Tibial nerve (tissue), 4 donors: Measurements from ENCODE around the gene HOXD9. TPM values are rescaled to one million over a fixed set of nuclear protein-coding genes. Genes with fewer than 3 reads are reported as not detected.

Experiments used
- DNase-seq, 2 donors: peaks; one replicate each; pipeline ENCODE4 v3.0.0-alpha.2; 2019; ENCODE audit warnings: low spot score in 2 of 2
- H3K27ac ChIP-seq, 4 donors: fragments of 200-600 bp; sonication (generic) in 3 of 4; one replicate each; pipeline ENCODE4 v1.5.1; 2017 to 2019; ENCODE audit warnings: mild to moderate bottlenecking in 1 of 4
- H3K27me3 ChIP-seq, 2 donors: fragments of 200-600 bp; sonication (generic) in 1 of 2; one replicate each; pipeline versions ENCODE4 v1.5.1 to v1.6.0; 2017 to 2019
- H3K36me3 ChIP-seq, 3 donors: fragments of 200-600 bp; sonication (generic); one replicate each; pipeline ENCODE4 v1.5.1; 2018 to 2019
- H3K4me1 ChIP-seq, 4 donors: fragments of 200-600 bp; sonication (generic) in 3 of 4; one replicate each; pipeline ENCODE4 v1.5.1; 2017 to 2019
- H3K4me3 ChIP-seq, 4 donors: fragments of 200-600 bp; sonication (generic) in 3 of 4; one replicate each; pipeline ENCODE4 v1.5.1; 2017 to 2019; ENCODE audit warnings: mild to moderate bottlenecking in 1 of 4, moderate library complexity in 1 of 4
- H3K9me3 ChIP-seq, 4 donors: fragments of 200-600 bp; sonication (generic) in 3 of 4; one replicate each; pipeline ENCODE4 v1.5.1; 2017 to 2019
- CTCF ChIP-seq, 5 experiments: fragments of 200-600 bp in 3 of 5; fragments of 450-650 bp in 2 of 5; sonication (generic) in 3 of 5; IDR thresholded peaks; one replicate each; pipeline ENCODE4 v1.5.1; 2016 to 2019; ENCODE audit warnings: antibody characterized with exemption in 5 of 5, mild to moderate bottlenecking in 3 of 5, moderate library complexity in 2 of 5
- EP300 ChIP-seq, 2 donors: sonication (generic); formaldehyde crosslinking; IDR thresholded peaks; one replicate each; pipeline ENCODE4 v1.6.1; 2017; ENCODE audit warnings: antibody characterized with exemption in 2 of 2, mild to moderate bottlenecking in 1 of 2
- POLR2A ChIP-seq, 2 donors: fragments of 450-650 bp; IDR thresholded peaks; one replicate each; pipeline ENCODE4 v1.6.1; 2017; ENCODE audit warnings: antibody characterized with exemption in 2 of 2, mild to moderate bottlenecking in 2 of 2, moderate library complexity in 2 of 2
- WGBS, 2 donors: methylation state at CpG; one replicate each; pipeline ENCODE4 v1.1.5; 2018; 5-methylcytosine and 5-hydroxymethylcytosine counted together
- total RNA-seq, 4 donors: library from RNA; depleted of rRNA; stranded (reverse); fragments of >200 nt; gene quantifications; one replicate each; pipeline ENCODE4 v1.1.0, GENCODE V29; 2016

HOXD9 gene
- total RNA-seq, 4 donors from 2014 or later = 1.9 to 9.4 (median 5.9) TPM

- peaks cover 3 to 92% of the 10 kb centered on the region in 2 donors for H3K27me3 ChIP-seq
- H3K27ac ChIP-seq = no peak overlapping the region
- DNase-seq = no peak
- TF ChIP-seq POLR2A (IDR thresholded peaks at IDR 0.05) (no peak), CTCF (IDR thresholded peaks at IDR 0.05) (no peak), EP300 (IDR thresholded peaks at IDR 0.05) (no peak)
- no peak overlapping the region for H3K4me3 ChIP-seq
- H3K9me3 ChIP-seq = no peaks in the 10 kb centered on the region
- peaks cover 0 to 16% (median 0%) of the 10 kb centered on the region in 3 donors for H3K36me3 ChIP-seq
- H3K4me1 ChIP-seq = peaks cover 0 to 44% (median 9%) of the 10 kb centered on the region in 4 donors
- 66 to 69% methylated on average over 22 of the region's 22 CpGs for WGBS, 2 donors
Measured at GRCh38 chr2:176158186-176158591, 35.7 kb downstream of the HOXD9 start.

- DNase-seq = no peak
- no peak overlapping the region for H3K4me3 ChIP-seq
- TF ChIP-seq CTCF (IDR thresholded peaks at IDR 0.05) (no peak), POLR2A (IDR thresholded peaks at IDR 0.05) (no peak), EP300 (IDR thresholded peaks at IDR 0.05) (no peak)
- peaks cover 0 to 4% (median 0%) of the 10 kb centered on the region in 4 donors for H3K9me3 ChIP-seq
- no peak overlapping the region for H3K27ac ChIP-seq
- H3K36me3 ChIP-seq = peaks cover 0 to 9% (median 0%) of the 10 kb centered on the region in 3 donors
- peaks cover 3 to 97% of the 10 kb centered on the region in 2 donors for H3K27me3 ChIP-seq
- WGBS, 2 donors = 59 to 63% methylated on average over 32 to 34 of the region's 39 CpGs
- H3K4me1 ChIP-seq = peaks cover 0 to 44% (median 9%) of the 10 kb centered on the region in 4 donors
Measured at GRCh38 chr2:176158855-176159662, 36.5 kb downstream of the HOXD9 start.

- Histone ChIP-seq H3K9me3 (peaks cover 0 to 9% (median 0%) of the 10 kb centered on the region in 4 donors), H3K27ac (no peak overlapping the region), H3K27me3 (peaks cover 3 to 100% of the 10 kb centered on the region in 2 donors), H3K4me3 (peak overlapping the region in 3 of 4 donors; percentile 15 to 36 (median 17)), H3K36me3 (peaks cover 0 to 9% (median 0%) of the 10 kb centered on the region in 3 donors), H3K4me1 (peaks cover 0 to 45% (median 9%) of the 10 kb centered on the region in 4 donors)
- TF ChIP-seq POLR2A (IDR thresholded peaks at IDR 0.05) = no peak
- TF ChIP-seq CTCF (IDR thresholded peaks at IDR 0.05) = no peak
- no peak for TF ChIP-seq EP300 (IDR thresholded peaks at IDR 0.05)
- WGBS, 2 donors = 45 to 51% methylated on average over 28 to 35 of the region's 44 CpGs
- DNase-seq = no peak
Measured at GRCh38 chr2:176159663-176160250, 37.2 kb downstream of the HOXD9 start.

GRCh38 chr2:176160251-176160985 lies 37.9 kb downstream of the HOXD9 start:
- TF ChIP-seq CTCF (IDR thresholded peaks at IDR 0.05) = no peak
- TF ChIP-seq POLR2A (IDR thresholded peaks at IDR 0.05) = peak in 1 of 2 donors; percentile 8
- H3K27ac ChIP-seq = no peak overlapping the region
- H3K27me3 ChIP-seq = peaks cover 6 to 100% of the 10 kb centered on the region in 2 donors
- H3K4me1 ChIP-seq = peaks cover 0 to 52% (median 9%) of the 10 kb centered on the region in 4 donors
- peaks cover 0 to 9% (median 0%) of the 10 kb centered on the region in 4 donors for H3K9me3 ChIP-seq
- peaks cover 0 to 3% (median 0%) of the 10 kb centered on the region in 3 donors for H3K36me3 ChIP-seq
- H3K4me3 ChIP-seq = peak overlapping the region; percentile 7 to 36 (median 16)
- no peak for DNase-seq
- WGBS, 2 donors = 17 to 28% methylated on average over 33 to 39 of the region's 50 CpGs
